Measurements from ENCODE around the gene ATG10.

ATG10 gene

GRCh38 chr5:82285206-82285605 lies 313.4 kb downstream of the ATG10 start:
- DNase-seq, result no peak

DNA sequence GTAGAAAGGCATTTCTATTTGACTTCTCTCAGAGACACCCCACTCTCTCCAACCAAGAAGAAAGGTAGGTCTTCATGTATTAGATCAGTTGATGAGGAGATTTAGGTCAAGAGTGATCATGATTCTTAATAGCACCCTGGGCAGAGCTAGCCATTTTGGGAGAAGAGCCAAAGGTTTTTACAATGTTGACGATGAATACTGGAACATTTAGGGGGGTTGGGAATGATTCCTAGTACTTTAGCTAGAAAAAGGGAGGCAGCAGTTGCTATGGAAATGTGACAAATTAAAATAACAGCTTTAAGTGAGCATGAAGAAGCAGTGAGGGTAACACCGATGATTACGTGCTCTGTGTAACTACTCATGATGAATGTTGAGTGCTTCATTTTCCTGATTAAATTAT lies 315.8 kb downstream of the ATG10 start:
- DNase-seq, result no peak

DNA sequence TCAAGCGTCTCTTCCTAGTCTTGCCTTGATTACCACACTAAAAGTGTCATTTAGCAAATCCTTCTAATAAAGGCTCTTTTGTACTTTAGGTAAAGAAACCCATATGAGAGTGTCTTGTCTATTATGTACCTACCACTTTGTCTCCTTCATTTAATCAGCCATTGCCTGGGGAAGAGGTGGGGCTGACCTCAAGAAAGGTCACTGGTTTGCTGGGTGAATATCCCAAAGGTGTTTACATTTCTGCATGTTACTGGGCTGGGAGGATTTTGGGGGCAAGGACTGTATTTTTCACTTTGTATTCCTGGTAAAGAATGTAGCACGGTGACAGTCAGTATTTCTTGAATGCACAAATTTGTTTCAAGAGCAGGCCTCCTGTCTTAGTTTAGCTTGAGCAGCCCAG lies 318.2 kb downstream of the ATG10 start:
- no peak for DNase-seq

GRCh38 chr5:82290908-82291307 lies 319.1 kb downstream of the ATG10 start:
- no peak for DNase-seq

GRCh38 chr5:82291420-82291819 lies 319.6 kb downstream of the ATG10 start:
- DNase-seq, result no peak

DNA sequence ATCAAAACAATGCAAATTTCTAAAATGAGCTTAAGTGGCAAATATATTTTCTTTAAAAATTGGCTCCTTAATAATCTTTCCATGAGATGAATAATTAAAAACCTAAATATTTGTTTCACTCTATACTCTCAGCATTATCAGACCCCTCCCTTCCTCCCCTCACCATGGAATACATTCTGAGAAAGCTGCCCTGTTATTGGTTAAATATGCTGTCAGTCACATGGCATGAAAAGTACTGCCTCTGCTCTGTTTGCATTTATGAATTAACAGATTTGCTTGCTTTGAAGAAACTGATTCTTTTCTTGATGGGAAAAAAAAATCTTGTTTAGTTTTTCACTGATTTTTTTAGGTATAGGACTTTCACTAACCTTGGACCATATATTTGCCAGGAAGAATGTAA lies 323.3 kb downstream of the ATG10 start:
- no peak for DNase-seq

DNA sequence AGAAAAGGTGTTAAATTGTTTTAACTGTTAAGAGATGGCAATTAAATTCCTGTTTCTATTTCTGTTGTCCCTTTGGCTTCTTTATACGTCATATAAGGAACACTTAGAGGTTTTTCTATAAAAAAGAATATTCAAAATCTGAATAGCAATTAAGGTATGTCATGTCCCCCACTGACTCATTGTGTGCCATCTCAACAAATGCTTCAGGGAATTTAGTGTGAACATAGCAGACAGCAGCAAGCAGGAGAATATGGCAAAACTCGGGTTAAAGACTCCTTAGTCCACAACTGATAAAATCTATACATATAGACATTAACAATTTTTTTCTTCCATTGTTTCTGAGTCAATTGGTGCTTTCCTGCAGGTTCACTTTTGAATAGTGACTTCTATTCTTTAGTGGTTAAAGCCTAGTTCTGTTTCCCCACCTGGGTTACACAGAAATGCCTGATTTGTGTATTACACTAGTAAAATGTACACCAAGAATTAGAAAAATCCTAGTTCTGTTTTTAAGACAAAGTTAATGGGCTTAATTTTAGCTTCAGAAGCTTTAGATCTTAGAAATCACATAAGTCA lies 324.2 kb downstream of the ATG10 start:
- no peak for DNase-seq

- no peak for DNase-seq
These were observed 325.1 kb downstream of the ATG10 start for GRCh38 chr5:82296929-82297328.

GRCh38 chr5:82297711-82298110 lies 325.9 kb downstream of the ATG10 start:
- no peak for DNase-seq

GRCh38 chr5:82298668-82299067 lies 326.8 kb downstream of the ATG10 start:
- DNase-seq, result no peak

DNA sequence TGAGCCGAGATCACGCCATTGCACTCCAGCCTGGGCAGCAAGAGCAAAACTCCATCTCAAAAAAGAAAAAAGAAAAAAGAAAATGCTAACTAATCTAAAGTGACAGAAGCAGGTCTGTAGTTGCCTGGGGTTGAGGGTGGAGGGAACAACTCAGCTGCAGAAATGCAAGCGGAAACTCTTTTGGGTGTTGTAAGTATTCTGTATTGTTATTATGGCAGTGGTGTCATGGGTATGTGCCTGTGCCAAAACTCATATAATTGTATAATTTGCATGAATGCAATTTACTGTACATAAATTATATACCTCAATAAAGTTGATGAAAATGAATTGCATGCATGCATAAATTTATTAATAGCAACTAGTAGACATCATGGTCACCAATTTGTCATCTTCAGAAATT lies 329.4 kb downstream of the ATG10 start:
- no peak for DNase-seq
